Left ventricle myocardium inferior (tissue), 1 donor: ENCODE data around the gene PRDM4. TPM values are rescaled to one million over a fixed set of nuclear protein-coding genes. Genes with fewer than 3 reads are reported as not detected.

Experiments
- DNase-seq: peaks from one replicate; pipeline ENCODE4 v3.0.0-alpha.2; 2020
- H3K27ac ChIP-seq: fragments of 200-600 bp; replicated peaks from 2 replicates; pipeline ENCODE4 v1.8.0; 2021
- H3K27me3 ChIP-seq: fragments of 200-600 bp; 2 replicates; pipeline ENCODE4 v1.8.0; 2021; ENCODE audit warnings: low read depth
- H3K36me3 ChIP-seq: fragments of 200-600 bp; 2 replicates; pipeline ENCODE4 v1.8.0; 2021
- H3K4me1 ChIP-seq: fragments of 200-600 bp; 2 replicates; pipeline ENCODE4 v1.8.0; 2021
- H3K4me3 ChIP-seq: fragments of 200-600 bp; 2 replicates; pipeline ENCODE4 v1.8.0; 2021; ENCODE audit warnings: mild to moderate bottlenecking, moderate library complexity
- H3K9me3 ChIP-seq: fragments of 200-600 bp; replicated peaks from 2 replicates; pipeline ENCODE4 v1.8.0; 2021
- intact Hi-C: fragments of 100-400 bp; cut with micrococcal nuclease; formaldehyde crosslinking; loops from one replicate; pipeline ENCODE4 v1.11.0; 2022
- long read RNA-seq: library from polyadenylated mRNA; unstranded; transcript quantifications from one replicate; pipeline ENCODE4 v2.0.0, GENCODE V29; 2021
- total RNA-seq: library from RNA; stranded (reverse); fragmentation: NEBNext Ultra II Directional; extraction: Animal tissue kit (Norgen Biotek cat#: 25700); gene quantifications from one replicate; pipeline ENCODE4 v1.2.1, GENCODE V29; 2021
- TF ChIP-seq, protein P1 (sequence below): fragments of 200-600 bp; IDR thresholded peaks from 2 replicates; pipeline ENCODE4 v1.8.0; 2021; ENCODE audit warnings: antibody characterized with exemption, mild to moderate bottlenecking, borderline replicate concordance
- donor health status: DM: no; HTN: yes; CAD: no; lungs with severe emphysema.

PRDM4 gene, protein sequence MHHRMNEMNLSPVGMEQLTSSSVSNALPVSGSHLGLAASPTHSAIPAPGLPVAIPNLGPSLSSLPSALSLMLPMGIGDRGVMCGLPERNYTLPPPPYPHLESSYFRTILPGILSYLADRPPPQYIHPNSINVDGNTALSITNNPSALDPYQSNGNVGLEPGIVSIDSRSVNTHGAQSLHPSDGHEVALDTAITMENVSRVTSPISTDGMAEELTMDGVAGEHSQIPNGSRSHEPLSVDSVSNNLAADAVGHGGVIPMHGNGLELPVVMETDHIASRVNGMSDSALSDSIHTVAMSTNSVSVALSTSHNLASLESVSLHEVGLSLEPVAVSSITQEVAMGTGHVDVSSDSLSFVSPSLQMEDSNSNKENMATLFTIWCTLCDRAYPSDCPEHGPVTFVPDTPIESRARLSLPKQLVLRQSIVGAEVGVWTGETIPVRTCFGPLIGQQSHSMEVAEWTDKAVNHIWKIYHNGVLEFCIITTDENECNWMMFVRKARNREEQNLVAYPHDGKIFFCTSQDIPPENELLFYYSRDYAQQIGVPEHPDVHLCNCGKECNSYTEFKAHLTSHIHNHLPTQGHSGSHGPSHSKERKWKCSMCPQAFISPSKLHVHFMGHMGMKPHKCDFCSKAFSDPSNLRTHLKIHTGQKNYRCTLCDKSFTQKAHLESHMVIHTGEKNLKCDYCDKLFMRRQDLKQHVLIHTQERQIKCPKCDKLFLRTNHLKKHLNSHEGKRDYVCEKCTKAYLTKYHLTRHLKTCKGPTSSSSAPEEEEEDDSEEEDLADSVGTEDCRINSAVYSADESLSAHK
- 13.1 TPM for total RNA-seq
- long read RNA-seq, full-length matches to known transcripts, result 14 of 22 reads
- long read RNA-seq, partial matches to known transcripts, result 5 of 22 reads
- long read RNA-seq, other reads (novel, unspliced or antisense), result 3 of 22 reads

DNA sequence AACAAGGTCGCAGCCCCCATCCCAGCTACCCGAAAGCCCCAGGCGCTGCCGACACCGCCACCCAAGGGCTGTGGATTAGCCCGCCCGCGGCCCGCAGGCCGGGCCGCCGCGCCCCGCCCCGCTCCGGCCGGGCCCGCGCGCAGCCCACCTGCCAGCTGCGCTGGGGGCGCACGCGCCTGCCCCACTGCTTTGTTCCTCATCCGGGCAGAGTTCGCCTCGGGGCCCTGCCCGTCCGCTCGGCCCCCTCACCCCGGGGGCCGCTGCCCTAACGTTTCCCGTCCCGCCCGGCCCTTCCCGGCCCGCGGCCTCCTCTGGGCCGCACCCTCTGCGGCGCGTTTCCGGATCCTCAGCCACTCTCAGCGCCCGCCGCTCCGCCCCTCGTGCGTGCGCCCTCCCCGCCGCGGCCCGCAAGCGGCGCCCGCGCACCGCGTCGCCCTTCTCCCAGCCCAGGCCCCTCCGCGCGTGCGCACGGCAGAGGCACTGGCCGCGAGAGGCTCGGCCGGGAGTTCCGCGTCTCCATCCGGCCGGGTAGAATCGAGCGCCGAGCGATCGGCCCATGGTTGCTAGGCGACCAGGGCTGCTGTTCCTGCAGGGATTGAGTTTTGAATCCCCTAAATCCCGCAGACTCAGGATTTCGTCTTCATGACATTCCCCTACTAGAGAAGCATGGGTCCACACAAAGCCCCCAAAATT lies at the start of gene PRDM4:
TSS of gene PRDM4 (minus strand) at position 329 of the 693 bp plus-strand sequence. CDS start 622 bp downstream, outside the sequence.
- H3K4me3 ChIP-seq, result peak within 1 kb of the TSS; percentile 96
- peak within 1 kb of the TSS; percentile 84 for H3K27ac ChIP-seq
- peak; percentile 93 for DNase-seq
- TF ChIP-seq, protein P1, sequence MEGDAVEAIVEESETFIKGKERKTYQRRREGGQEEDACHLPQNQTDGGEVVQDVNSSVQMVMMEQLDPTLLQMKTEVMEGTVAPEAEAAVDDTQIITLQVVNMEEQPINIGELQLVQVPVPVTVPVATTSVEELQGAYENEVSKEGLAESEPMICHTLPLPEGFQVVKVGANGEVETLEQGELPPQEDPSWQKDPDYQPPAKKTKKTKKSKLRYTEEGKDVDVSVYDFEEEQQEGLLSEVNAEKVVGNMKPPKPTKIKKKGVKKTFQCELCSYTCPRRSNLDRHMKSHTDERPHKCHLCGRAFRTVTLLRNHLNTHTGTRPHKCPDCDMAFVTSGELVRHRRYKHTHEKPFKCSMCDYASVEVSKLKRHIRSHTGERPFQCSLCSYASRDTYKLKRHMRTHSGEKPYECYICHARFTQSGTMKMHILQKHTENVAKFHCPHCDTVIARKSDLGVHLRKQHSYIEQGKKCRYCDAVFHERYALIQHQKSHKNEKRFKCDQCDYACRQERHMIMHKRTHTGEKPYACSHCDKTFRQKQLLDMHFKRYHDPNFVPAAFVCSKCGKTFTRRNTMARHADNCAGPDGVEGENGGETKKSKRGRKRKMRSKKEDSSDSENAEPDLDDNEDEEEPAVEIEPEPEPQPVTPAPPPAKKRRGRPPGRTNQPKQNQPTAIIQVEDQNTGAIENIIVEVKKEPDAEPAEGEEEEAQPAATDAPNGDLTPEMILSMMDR, result peak; percentile 49
- H3K27me3 ChIP-seq, result no peaks in the 10 kb centered on the region
- intact Hi-C loops, result no loop called here
- H3K4me1 ChIP-seq, result peaks cover 37% of the 10 kb centered on the region
- H3K9me3 ChIP-seq, result no peaks in the 10 kb centered on the region
- H3K36me3 ChIP-seq, result peaks cover 11% of the 10 kb centered on the region

DNA sequence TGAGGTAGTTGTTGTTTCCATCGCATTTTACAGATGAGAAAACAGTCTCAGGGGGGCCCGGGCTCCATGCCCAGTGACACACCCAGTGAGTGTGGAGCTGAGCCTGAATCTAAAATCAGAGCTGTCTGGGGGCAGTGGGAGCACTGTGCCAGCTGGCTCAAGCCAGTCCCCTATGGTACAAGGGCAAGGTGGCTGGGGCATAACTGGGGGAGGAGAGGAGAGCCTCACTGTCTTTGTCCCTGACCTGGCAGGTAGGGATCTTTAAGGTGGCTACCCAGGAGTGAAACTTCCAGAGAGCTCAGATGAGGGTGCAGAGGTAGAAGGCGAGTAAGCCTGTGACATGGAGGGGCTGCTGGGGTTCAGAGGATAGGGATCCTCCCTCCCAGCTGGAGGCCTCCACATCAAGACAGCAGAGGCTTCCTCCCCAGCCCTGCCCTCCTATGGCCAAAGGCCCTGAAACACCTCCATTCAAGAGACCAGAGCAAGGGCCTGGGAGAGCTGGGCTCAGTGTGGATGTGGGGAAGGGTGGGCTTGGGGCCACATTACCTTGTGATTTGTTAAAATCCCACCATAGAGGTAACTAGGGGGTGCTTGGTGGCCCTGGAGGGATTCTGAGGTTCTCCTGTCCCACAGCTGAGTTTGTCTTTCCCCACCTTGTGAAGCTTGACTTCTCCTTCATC lies 46.7 kb upstream of the PRDM4 start:
- no peaks in the 10 kb centered on the region for H3K36me3 ChIP-seq
- H3K4me3 ChIP-seq, result no peak overlapping the region
- peaks cover 41% of the 10 kb centered on the region for H3K27me3 ChIP-seq
- DNase-seq, result no peak
- H3K27ac ChIP-seq, result no peak overlapping the region
- intact Hi-C loops, result no loop called here
- H3K9me3 ChIP-seq, result no peaks in the 10 kb centered on the region
- H3K4me1 ChIP-seq, result no peaks in the 10 kb centered on the region
- TF ChIP-seq, protein P1, result no peak

DNA sequence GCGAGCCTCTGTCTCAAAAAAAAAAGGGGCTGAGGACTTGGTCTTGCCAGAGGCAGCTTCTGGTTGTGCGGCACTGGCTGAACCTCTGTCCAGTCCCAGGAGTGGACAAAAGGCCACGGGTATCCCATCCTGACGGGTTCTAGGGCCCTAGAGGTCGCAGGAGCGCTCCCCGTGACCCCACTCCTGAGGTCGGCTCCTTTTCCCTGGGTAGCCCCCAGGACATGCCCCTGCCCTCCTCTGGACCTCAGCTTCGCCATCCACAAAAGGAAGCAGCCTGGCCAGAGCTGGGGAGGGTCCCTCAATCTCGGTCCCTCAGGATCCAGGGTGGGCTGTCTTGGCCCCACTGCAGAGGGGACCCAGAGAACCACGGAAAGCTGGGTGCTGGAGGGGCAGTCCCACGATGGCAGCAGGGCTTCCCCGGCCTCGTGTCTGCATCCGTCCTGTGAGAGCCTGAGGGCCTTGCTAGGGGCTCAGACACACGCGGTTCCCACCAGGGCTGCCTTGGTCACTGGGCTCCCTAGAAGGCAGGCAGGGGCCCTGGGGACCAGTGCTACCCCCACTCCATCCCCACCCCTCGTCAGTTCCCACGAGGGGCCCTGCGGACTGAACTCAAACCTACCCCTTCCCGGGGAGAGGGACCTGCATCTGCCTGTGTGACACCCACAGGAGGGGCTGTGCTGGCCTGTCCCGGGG lies 44.7 kb upstream of the PRDM4 start:
- no peak for DNase-seq
- Histone ChIP-seq H3K27ac (no peak overlapping the region), H3K4me3 (no peak overlapping the region), H3K36me3 (no peaks in the 10 kb centered on the region), H3K9me3 (no peaks in the 10 kb centered on the region), H3K27me3 (peaks cover 55% of the 10 kb centered on the region), H3K4me1 (no peaks in the 10 kb centered on the region)
- intact Hi-C loops, result no loop called here
- TF ChIP-seq, protein P1, result no peak

DNA sequence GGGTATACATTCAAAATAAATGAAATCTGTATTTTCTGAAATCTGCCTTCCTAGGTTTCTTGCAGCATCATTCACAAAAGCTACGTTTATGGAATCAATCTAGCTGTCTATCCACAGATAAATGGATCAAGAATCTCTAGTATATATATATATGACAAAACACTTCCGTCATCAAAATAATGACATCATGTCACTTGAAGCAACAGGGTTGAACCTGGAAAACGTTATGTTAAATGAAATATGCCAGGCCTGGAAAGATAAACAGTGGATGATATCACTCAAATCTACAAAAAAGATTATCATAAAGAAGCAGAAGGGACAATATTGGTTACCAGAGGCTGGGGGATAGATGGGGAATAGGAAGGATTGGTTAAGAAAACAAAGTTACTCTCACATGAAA lies 42.2 kb upstream of the PRDM4 start:
- no peak overlapping the region for H3K4me3 ChIP-seq
- TF ChIP-seq, protein P1, result no peak
- peaks cover 75% of the 10 kb centered on the region for H3K27me3 ChIP-seq
- intact Hi-C loops, result no loop called here
- no peak overlapping the region for H3K27ac ChIP-seq
- no peaks in the 10 kb centered on the region for H3K36me3 ChIP-seq
- H3K4me1 ChIP-seq, result no peaks in the 10 kb centered on the region
- H3K9me3 ChIP-seq, result no peaks in the 10 kb centered on the region
- no peak for DNase-seq
